ENCODE measurements around the gene FHIP1B.

DNA sequence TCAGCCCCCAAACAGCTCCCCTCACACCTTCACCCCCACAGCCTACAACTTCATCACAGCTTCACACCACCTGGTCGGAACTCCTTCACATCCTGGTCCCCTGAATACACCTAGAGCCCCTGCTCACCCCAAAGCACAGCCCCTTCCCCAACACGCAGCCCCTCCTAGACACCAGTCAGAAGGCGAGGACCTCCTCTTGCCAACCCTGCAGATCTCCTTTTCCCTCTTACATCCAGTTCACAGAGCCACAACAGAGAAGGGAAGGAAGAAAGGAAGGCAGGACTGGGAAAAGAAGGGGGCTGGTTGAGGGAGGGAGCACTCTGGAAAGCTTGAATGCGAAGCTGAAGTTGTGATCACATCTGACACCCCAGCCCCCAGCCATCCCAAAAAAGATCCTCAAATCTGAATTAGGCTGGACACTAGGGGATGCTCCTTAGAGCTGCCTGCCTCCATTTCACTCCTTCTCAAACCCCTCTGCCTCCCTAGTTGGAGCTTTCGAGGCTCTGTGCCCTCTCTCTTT is 25.8 kb upstream of the FHIP1B start:
- TF ChIP-seq SIN3A (IDR thresholded peaks at IDR 0.05; ENCODE audit: borderline replicate concordance, insufficient read depth, low read length), result no peak
- no peak for TF ChIP-seq POLR2AphosphoS5 (IDR thresholded peaks at IDR 0.05; ENCODE audit: low read depth, low read length)
- no peak for TF ChIP-seq FOXP2 (optimal IDR thresholded peaks at IDR 0.05; ENCODE audit: borderline replicate concordance, extremely low read depth, extremely low read length, insufficient read depth)

Measured in PFSK-1 (cell line).